ENCODE data around the gene ITLN1.
"Not testable (repeated sequence)": the region's sequence is repeated elsewhere in the genome, so short reads cannot be mapped to it uniquely, and the experiment has no call there.

ITLN1 gene

GRCh38 chr1:160882582-160882981 is 2.4 kb downstream of the ITLN1 start:
- no peak for DNase-seq

GRCh38 chr1:160881264-160881663 is 3.7 kb downstream of the ITLN1 start:
- not testable (repeated sequence) for DNase-seq

GRCh38 chr1:160880216-160880615 is 4.8 kb downstream of the ITLN1 start:
- no peak for DNase-seq

GRCh38 chr1:160879056-160879455 is 5.9 kb downstream of the ITLN1 start:
- DNase-seq: no peak

- no peak for DNase-seq
Observed at GRCh38 chr1:160877221-160877620, 7.8 kb downstream of the ITLN1 start.

GRCh38 chr1:160876311-160876710 is 8.7 kb downstream of the ITLN1 start:
- DNase-seq: no peak

- DNase-seq: not testable (repeated sequence)
Observed at GRCh38 chr1:160875591-160875990, 9.4 kb downstream of the ITLN1 start.

GRCh38 chr1:160874935-160875334 is 10.0 kb downstream of the ITLN1 start:
- DNase-seq: no peak

GRCh38 chr1:160868141-160868540 is 16.8 kb downstream of the ITLN1 start:
- DNase-seq: no peak

- DNase-seq: not testable (repeated sequence)
Observed at GRCh38 chr1:160867651-160868050, 17.3 kb downstream of the ITLN1 start.

- DNase-seq: no peak
Observed at GRCh38 chr1:160866695-160867260, 18.2 kb downstream of the ITLN1 start.

- no peak for DNase-seq
Observed at GRCh38 chr1:160866001-160866694, 18.8 kb downstream of the ITLN1 start.

GRCh38 chr1:160865337-160865736 is 19.6 kb downstream of the ITLN1 start:
- DNase-seq: no peak

GRCh38 chr1:160864173-160864572 is 20.8 kb downstream of the ITLN1 start:
- DNase-seq: no peak

GRCh38 chr1:160863774-160864131 is 21.2 kb downstream of the ITLN1 start:
- no peak for DNase-seq

- DNase-seq: no peak
Observed at GRCh38 chr1:160863061-160863773, 21.8 kb downstream of the ITLN1 start.

GRCh38 chr1:160862203-160863060 is 22.5 kb downstream of the ITLN1 start, which contains the start of gene CD244:
Gene CD244, minus strand, starts transcription at chr1:160862887. Its CDS starts 210 bp downstream, at chr1:160862677.
- no peak for DNase-seq

- no peak for DNase-seq
Observed at GRCh38 chr1:160860840-160861505, 24.0 kb downstream of the ITLN1 start.

GRCh38 chr1:160859166-160859565 is 25.8 kb downstream of the ITLN1 start:
- DNase-seq: no peak

- no peak for DNase-seq
Observed at GRCh38 chr1:160858507-160858906, 26.5 kb downstream of the ITLN1 start.

GRCh38 chr1:160858097-160858496 is 26.9 kb downstream of the ITLN1 start:
- no peak for DNase-seq

- no peak for DNase-seq
Observed at GRCh38 chr1:160855181-160855981, 29.6 kb downstream of the ITLN1 start.

Measured in NCI-H1694 (cell line).